Hepatocyte (in vitro differentiated cells): ENCODE data around the gene CARD19.

Experiments used
- EZH2 ChIP-seq: fragments of 200-600 bp; sonication (generic); IDR thresholded peaks from 2 replicates; pipeline ENCODE4 v1.6.1; 2016; ENCODE audit warnings: antibody characterized with exemption, mild to moderate bottlenecking, borderline replicate concordance
- EZH2phosphoT487 ChIP-seq: fragments of 200-600 bp; sonication (generic); IDR thresholded peaks from one replicate; pipeline ENCODE4 v1.6.1; 2018; ENCODE audit warnings: antibody characterized with exemption, mild to moderate bottlenecking, low read depth, moderate library complexity; ENCODE audit not compliant: unreplicated experiment, severe bottlenecking
- TF ChIP-seq, protein P1 (sequence below): fragments of 200-600 bp; sonication (generic); IDR thresholded peaks from 2 replicates; pipeline ENCODE4 v1.5.1; 2016; ENCODE audit warnings: antibody characterized with exemption, mild to moderate bottlenecking; ENCODE audit not compliant: poor library complexity

DNA sequence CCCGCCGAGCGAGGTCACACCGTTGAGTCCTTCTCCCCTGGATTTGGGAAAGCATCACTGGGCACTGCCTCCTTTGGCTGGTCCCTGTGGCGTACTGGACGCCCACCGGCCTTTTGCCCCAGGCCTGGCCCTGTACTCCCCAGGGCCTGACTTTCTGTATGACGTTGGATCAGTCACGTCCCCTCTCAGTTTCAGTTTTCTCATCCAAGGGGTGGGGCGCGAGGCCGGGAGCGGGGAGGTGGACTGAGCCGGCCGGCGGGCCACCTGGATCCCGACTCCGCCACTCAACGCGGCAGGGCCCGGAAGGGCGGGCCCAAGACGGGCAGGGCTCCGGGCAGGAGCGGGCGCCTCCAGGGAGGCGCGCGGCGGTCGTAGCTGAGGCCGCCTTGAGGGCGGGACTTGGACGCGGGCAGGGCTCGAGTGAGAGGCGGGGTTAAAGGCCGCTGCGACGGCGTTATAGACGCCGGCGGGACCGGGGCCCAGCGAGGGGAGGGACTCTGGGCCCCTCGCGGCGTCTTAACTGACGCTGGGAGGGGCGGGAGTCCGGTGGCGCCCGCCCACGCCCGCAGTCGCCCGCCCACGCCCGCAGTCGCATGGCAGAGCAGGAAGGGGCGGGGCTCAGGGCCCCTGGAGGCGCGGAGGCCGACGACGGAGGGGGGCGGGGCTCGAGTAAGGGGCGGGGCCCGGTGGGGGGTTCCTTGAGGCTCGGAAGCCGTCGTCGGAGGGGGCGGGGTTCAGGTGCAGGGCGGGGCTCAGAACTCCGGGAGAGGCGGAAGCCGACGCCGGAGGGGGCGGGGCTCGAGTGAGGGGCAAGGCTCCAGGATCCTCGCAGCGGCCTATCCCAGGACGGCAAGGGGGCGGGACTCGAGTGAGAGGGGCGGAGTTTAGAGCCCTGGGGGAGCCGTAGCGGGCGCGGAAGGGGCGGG, 549 bp upstream of the CARD19 start:
- TF ChIP-seq, protein P1, sequence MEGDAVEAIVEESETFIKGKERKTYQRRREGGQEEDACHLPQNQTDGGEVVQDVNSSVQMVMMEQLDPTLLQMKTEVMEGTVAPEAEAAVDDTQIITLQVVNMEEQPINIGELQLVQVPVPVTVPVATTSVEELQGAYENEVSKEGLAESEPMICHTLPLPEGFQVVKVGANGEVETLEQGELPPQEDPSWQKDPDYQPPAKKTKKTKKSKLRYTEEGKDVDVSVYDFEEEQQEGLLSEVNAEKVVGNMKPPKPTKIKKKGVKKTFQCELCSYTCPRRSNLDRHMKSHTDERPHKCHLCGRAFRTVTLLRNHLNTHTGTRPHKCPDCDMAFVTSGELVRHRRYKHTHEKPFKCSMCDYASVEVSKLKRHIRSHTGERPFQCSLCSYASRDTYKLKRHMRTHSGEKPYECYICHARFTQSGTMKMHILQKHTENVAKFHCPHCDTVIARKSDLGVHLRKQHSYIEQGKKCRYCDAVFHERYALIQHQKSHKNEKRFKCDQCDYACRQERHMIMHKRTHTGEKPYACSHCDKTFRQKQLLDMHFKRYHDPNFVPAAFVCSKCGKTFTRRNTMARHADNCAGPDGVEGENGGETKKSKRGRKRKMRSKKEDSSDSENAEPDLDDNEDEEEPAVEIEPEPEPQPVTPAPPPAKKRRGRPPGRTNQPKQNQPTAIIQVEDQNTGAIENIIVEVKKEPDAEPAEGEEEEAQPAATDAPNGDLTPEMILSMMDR = no peak
- TF ChIP-seq EZH2 = no peak
- no peak for TF ChIP-seq EZH2phosphoT487
